HEK293T (cell line): Measurements from ENCODE around the gene ENKUR.

Source experiments
- BHLHE40 ChIP-seq: fragments of 450-650 bp; IDR thresholded peaks from 2 replicates; pipeline ENCODE4 v1.6.1; 2016; ENCODE audit warnings: mild to moderate bottlenecking, moderate library complexity, borderline replicate concordance
- FOXK2 ChIP-seq: fragments of 450-650 bp; IDR thresholded peaks from 2 replicates; pipeline ENCODE4 v1.6.1; 2016; ENCODE audit warnings: mild to moderate bottlenecking
- HDGF ChIP-seq: fragments of 450-650 bp; IDR thresholded peaks from 2 replicates; pipeline ENCODE4 v1.6.1; 2017; ENCODE audit warnings: antibody characterized with exemption, borderline replicate concordance
- L3MBTL2 ChIP-seq: fragments of 450-650 bp; conservative IDR thresholded peaks from 2 replicates; pipeline ENCODE4 v1.6.1; 2016; ENCODE audit warnings: mild to moderate bottlenecking
- NFRKB ChIP-seq: fragments of 450-650 bp; IDR thresholded peaks from 2 replicates; pipeline ENCODE4 v1.6.1; 2016; ENCODE audit warnings: mild to moderate bottlenecking, moderate library complexity
- SP1 ChIP-seq: fragments of 450-650 bp; IDR thresholded peaks from 2 replicates; pipeline ENCODE4 v1.6.1; 2017
- SUZ12 ChIP-seq: fragments of 450-650 bp; IDR thresholded peaks from 2 replicates; pipeline ENCODE4 v1.6.1; 2016; ENCODE audit warnings: mild to moderate bottlenecking
- TARDBP ChIP-seq: fragments of 450-650 bp; IDR thresholded peaks from 2 replicates; pipeline ENCODE4 v1.6.1; 2016
- ZNF384 ChIP-seq: fragments of 450-650 bp; IDR thresholded peaks from 2 replicates; pipeline ENCODE4 v1.6.1; 2016
- TF ChIP-seq, protein P1 (sequence below): fragments of 450-650 bp; IDR thresholded peaks from 2 replicates; pipeline ENCODE4 v1.6.1; 2016

GRCh38 chr10:24983946-24984345 is 32.0 kb downstream of the ENKUR start:
- TF ChIP-seq ZNF384, result no peak
- TF ChIP-seq BHLHE40, result no peak
- TF ChIP-seq L3MBTL2, result no peak
- TF ChIP-seq, protein P1, sequence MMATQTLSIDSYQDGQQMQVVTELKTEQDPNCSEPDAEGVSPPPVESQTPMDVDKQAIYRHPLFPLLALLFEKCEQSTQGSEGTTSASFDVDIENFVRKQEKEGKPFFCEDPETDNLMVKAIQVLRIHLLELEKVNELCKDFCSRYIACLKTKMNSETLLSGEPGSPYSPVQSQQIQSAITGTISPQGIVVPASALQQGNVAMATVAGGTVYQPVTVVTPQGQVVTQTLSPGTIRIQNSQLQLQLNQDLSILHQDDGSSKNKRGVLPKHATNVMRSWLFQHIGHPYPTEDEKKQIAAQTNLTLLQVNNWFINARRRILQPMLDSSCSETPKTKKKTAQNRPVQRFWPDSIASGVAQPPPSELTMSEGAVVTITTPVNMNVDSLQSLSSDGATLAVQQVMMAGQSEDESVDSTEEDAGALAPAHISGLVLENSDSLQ, result no peak
- TF ChIP-seq SUZ12, result no peak
- no peak for TF ChIP-seq FOXK2
- no peak for TF ChIP-seq SP1
- TF ChIP-seq TARDBP, result no peak
- no peak for TF ChIP-seq HDGF
- no peak for TF ChIP-seq NFRKB
